KOPT-K1 (cell line): ENCODE data around the gene LSAMP.
"Not testable (repeated sequence)": the region's sequence is repeated elsewhere in the genome, so short reads cannot be mapped to it uniquely, and the experiment has no call there.

Experiments
- H3K27ac ChIP-seq: fragments of 200-600 bp; sonication (generic); 2 replicates; pipeline ENCODE4 v1.5.1; 2016; ENCODE audit warnings: antibody characterized with exemption, mild to moderate bottlenecking, low read depth, low read length; ENCODE audit not compliant: poor library complexity, severe bottlenecking
- H3K36me3 ChIP-seq: fragments of 200-600 bp; sonication (generic); 2 replicates; pipeline ENCODE4 v1.5.1; 2017; ENCODE audit warnings: antibody characterized with exemption, mild to moderate bottlenecking, low read length, moderate library complexity; ENCODE audit not compliant: insufficient read depth
- H3K9me3 ChIP-seq: fragments of 200-600 bp; sonication (generic); 2 replicates; pipeline ENCODE4 v1.5.1; 2017; ENCODE audit warnings: antibody characterized with exemption, low read length, mild to moderate bottlenecking; ENCODE audit not compliant: insufficient read depth, poor library complexity, severe bottlenecking

Gene LSAMP

GRCh38 chr3:116087426-116087825, 357.9 kb downstream of the LSAMP start:
- peaks cover 5% of the 10 kb centered on the region for H3K9me3 ChIP-seq
- no peaks in the 10 kb centered on the region for H3K36me3 ChIP-seq
- no peak overlapping the region for H3K27ac ChIP-seq

DNA sequence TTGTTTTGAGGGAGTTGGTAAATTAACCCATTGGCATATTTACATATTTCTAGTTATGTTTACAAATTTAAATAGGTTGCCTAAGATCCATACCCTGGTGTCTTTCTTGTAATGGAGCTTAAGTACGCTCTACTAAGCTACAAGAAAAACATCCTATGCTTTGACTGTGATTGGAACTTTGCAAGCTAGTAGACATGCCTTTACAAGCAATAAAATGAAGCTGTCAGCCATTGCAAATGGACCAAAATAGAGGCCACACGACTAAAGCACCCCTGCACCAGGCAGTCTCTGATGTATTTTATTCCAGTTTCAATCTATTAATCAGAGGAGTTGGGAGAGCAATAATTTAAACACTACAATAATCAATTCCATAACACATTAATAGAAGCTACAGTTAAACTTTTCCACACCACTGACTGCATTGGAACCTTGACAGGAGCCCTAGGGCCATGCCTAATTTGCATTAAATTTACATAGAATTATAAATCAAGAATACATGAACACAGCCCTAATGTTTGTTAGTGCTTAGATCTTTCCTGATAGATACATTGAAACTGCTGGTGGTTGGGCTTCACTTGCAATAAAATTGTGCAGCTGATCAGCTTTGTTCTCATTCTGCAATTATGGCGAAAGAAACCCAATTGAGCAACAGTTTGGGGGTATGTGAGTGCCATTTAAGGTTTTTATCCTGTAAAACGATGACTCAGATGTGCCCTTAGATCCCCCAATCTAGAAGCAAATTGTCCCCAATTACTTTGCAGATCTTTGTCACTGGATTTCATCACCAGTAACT, 360.1 kb downstream of the LSAMP start:
- H3K27ac ChIP-seq = no peak overlapping the region
- H3K36me3 ChIP-seq = no peaks in the 10 kb centered on the region
- peaks cover 2% of the 10 kb centered on the region for H3K9me3 ChIP-seq

- H3K36me3 ChIP-seq = no peaks in the 10 kb centered on the region
- no peaks in the 10 kb centered on the region for H3K9me3 ChIP-seq
- no peak overlapping the region for H3K27ac ChIP-seq
Observed at GRCh38 chr3:116083683-116084082, 361.6 kb downstream of the LSAMP start.

DNA sequence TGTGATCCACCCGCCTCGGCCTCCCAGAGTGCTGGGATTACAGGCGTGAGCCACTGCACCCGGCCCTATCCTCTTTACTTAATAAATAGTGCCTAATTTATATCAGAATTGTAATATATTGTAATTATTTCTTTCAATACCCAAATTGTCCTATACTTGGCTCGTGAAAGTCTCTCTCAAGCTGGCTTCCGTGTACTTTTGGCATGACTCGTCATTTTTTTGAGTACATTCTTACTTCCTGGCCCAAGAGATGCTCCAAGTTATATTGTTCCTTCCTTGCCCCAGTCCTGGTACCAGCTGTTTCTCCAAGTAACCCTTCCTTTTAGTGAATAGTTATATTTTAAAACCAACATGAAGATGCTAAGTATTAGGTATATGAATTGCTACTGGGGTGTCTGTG, 366.7 kb downstream of the LSAMP start:
- Histone ChIP-seq H3K9me3 (no peaks in the 10 kb centered on the region), H3K27ac (no peak overlapping the region), H3K36me3 (no peaks in the 10 kb centered on the region)

DNA sequence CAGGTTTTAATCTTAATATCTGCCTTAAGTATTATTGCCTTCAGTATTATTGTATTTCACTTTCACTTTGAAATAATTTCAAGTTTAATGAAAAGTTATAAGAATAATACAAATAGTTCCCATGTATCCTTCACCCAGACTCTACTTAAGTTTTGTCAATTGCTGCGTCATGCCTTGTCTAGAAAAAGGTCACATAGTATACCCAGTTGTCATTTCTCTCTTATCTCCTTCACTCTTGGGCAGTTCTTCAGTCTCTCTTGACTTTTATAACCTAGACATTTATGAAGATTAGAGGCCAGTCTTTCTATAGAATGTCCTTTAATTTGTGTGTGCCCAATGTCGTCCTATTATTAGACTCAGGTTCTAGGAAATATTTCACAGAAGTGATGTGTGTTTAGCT, 367.7 kb downstream of the LSAMP start:
- Histone ChIP-seq H3K9me3 (no peaks in the 10 kb centered on the region), H3K36me3 (no peaks in the 10 kb centered on the region), H3K27ac (no peak overlapping the region)

- H3K9me3 ChIP-seq = no peaks in the 10 kb centered on the region
- no peaks in the 10 kb centered on the region for H3K36me3 ChIP-seq
- no peak overlapping the region for H3K27ac ChIP-seq
Observed at GRCh38 chr3:116077059-116077458, 368.2 kb downstream of the LSAMP start.

- not testable (repeated sequence) for H3K9me3 ChIP-seq, H3K27ac ChIP-seq
Observed at GRCh38 chr3:116070516-116071278, 374.6 kb downstream of the LSAMP start.

GRCh38 chr3:116070061-116070460, 375.2 kb downstream of the LSAMP start:
- Histone ChIP-seq H3K36me3 (no peaks in the 10 kb centered on the region), H3K9me3 (no peaks in the 10 kb centered on the region), H3K27ac (no peak overlapping the region)

More at GRCh38 chr3:116070516-116071278, 374.6 kb downstream of the LSAMP start:
- H3K36me3 ChIP-seq = not testable (repeated sequence)

- Histone ChIP-seq H3K36me3 (no peaks in the 10 kb centered on the region), H3K27ac (no peak overlapping the region)
Observed at GRCh38 chr3:116069024-116069423, 376.3 kb downstream of the LSAMP start.

GRCh38 chr3:116067326-116067725, 378.0 kb downstream of the LSAMP start:
- Histone ChIP-seq H3K27ac (no peak overlapping the region), H3K36me3 (no peaks in the 10 kb centered on the region), H3K9me3 (no peaks in the 10 kb centered on the region)

More at GRCh38 chr3:116069024-116069423, 376.3 kb downstream of the LSAMP start:
- no peaks in the 10 kb centered on the region for H3K9me3 ChIP-seq

GRCh38 chr3:116065501-116065900, 379.8 kb downstream of the LSAMP start:
- H3K27ac ChIP-seq = no peak overlapping the region
- H3K9me3 ChIP-seq = no peaks in the 10 kb centered on the region
- H3K36me3 ChIP-seq = no peaks in the 10 kb centered on the region

- Histone ChIP-seq H3K9me3 (no peaks in the 10 kb centered on the region), H3K36me3 (no peaks in the 10 kb centered on the region), H3K27ac (no peak overlapping the region)
Observed at GRCh38 chr3:116064646-116065045, 380.6 kb downstream of the LSAMP start.

- no peaks in the 10 kb centered on the region for H3K9me3 ChIP-seq
- no peaks in the 10 kb centered on the region for H3K36me3 ChIP-seq
- no peak overlapping the region for H3K27ac ChIP-seq
Observed at GRCh38 chr3:116059421-116060096, 385.7 kb downstream of the LSAMP start.

- Histone ChIP-seq H3K36me3 (no peaks in the 10 kb centered on the region), H3K9me3 (no peaks in the 10 kb centered on the region), H3K27ac (no peak overlapping the region)
Observed at GRCh38 chr3:116058844-116059243, 386.4 kb downstream of the LSAMP start.

DNA sequence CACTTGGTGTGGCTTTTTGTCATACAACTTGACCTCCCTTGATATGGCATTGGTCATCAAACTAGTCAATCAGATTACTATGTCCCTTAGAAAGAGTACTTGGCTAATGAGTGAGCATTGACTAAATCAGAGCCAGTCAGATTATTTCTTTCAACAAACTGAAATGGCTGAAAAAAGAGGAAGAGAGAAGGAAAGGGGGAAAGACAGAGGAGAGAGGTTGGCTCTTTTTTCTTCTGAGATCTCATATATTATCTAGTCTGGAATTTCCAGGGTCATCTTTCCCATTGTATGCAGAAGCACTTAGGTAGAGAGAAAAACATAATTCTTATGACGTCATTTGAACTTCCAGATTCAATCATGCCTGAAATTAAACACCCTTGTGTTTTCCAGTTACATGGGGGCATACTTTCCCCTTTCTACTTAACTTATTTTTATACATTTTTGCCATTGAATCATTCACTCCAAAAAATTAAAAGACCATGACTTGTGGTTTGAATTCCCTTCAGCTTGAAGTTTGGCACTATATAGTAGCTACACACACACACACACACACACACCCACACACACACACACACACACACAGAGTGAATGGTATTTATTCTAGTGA, 387.8 kb downstream of the LSAMP start:
- Histone ChIP-seq H3K9me3 (no peaks in the 10 kb centered on the region), H3K27ac (no peak overlapping the region), H3K36me3 (no peaks in the 10 kb centered on the region)
